ENCODE data around the gene ARMH3.

- no peak for TF ChIP-seq CTCF (conservative IDR thresholded peaks at IDR 0.05; ENCODE audit: low read depth in 2 of 2)
- no peak for TF ChIP-seq EZH2 (IDR thresholded peaks at IDR 0.05; ENCODE audit: low read depth, unreplicated experiment)
- no peak for TF ChIP-seq EZH2phosphoT487 (IDR thresholded peaks at IDR 0.05; ENCODE audit: unreplicated experiment)
These were observed 10.7 kb downstream of the ARMH3 start for GRCh38 chr10:102045292-102045691.
